ENCODE results near the gene CCDC134.

DNA sequence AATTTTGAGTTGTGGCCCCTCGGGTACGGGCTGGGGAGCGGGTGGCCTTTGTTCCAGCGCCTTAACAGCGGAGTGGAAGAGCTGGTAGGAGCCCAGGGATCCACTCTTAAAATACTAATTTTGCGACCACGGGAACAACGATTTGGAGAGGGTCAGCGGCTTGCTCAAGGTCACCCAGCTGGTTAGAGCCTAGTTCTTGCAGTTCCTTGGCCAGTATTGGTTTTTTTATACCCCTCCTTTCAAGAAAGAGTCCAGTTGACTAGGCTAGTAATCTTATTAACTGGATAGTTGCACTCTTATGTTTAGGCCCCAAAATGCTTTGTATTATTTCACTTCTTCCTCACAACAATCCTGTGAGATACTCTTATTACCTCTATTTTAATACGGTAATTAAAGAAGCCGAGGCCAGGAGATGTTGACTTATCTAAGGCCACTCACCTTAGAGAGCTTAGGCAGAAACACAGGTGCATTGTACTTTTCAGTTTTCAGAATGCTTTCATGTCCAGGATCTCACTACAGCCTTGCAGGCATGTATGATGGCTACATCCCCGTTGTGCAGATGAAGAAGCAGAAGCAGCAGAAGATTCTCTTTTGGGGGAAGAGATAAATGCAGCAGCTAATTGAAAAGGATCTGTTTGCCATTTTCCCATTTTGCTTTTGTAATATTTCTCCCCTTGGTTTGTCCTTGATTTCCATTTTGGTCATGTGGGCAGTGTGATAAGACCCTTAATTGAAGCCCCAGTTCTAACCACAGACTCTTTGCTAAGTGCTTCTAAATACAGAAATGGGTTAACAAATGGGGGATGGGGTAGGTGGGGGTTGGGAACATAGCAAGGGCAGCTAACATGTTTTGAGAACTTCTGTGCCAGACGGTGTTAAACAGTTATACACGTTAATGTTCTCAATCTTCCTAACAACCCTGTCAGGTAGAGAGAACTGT is 33.8 kb downstream of the CCDC134 start:
- no peak for TF ChIP-seq CTCF (IDR thresholded peaks at IDR 0.05)
- no peak for TF ChIP-seq POLR2A (IDR thresholded peaks at IDR 0.05)
